ENCODE results near the gene ZSWIM1. TPM values are rescaled to one million over a fixed set of nuclear protein-coding genes. Genes with fewer than 3 reads are reported as not detected.

The ZSWIM1 gene
- total and polyA plus RNA-seq, 2 donors (not counting 3 experiments of a cell fraction or from before 2014, with no cell fraction given) = 8.5 to 10.0 TPM

- Histone ChIP-seq H3K27me3 (ENCODE audit: control insufficient read depth in 2 of 2, insufficient read depth in 2 of 2, low read length in 2 of 2) (no peaks in the 10 kb centered on the region), H3K27ac (ENCODE audit: insufficient read depth, low read depth, low read length) (peak overlapping the region; percentile 16), H3K36me3 (ENCODE audit: control insufficient read depth in 2 of 2, extremely low read depth in 1 of 2, insufficient read depth in 2 of 2, low read length in 2 of 2) (no peaks in the 10 kb centered on the region), H4K20me1 (replicated peaks; ENCODE audit: control insufficient read depth, extremely low read depth, insufficient read depth, low read length) (no peaks in the 10 kb centered on the region), H3K4me1 (ENCODE audit: control insufficient read depth, extremely low read depth, insufficient read depth, low read length) (peaks cover 25% of the 10 kb centered on the region), H3K9me3 (replicated peaks; ENCODE audit: control insufficient read depth, insufficient read depth, low read length) (no peaks in the 10 kb centered on the region), H3K79me2 (ENCODE audit: control insufficient read depth, insufficient read depth, low read length) (no peaks in the 10 kb centered on the region), H2AFZ (ENCODE audit: low read depth, low read length) (peak overlapping the region; percentile 28), H3K4me2 (ENCODE audit: insufficient read depth, low read length) (no peak overlapping the region), H3K9me1 (replicated peaks; ENCODE audit: control insufficient read depth, extremely low read depth, insufficient read depth, low read length) (no peaks in the 10 kb centered on the region), H3K9ac (replicated peaks; ENCODE audit: extremely low read depth, insufficient read depth, low read length) (no peak overlapping the region), H3K4me3 (replicated peaks in 1 of 3; ENCODE audit: insufficient read depth in 1 of 3, low read depth in 1 of 3, low read length in 3 of 3) (no peak overlapping the region)
- CTCF ChIA-PET = interaction anchor here (0.8 to 2.8 kb wide), 9 partner anchors 8 to 96 kb away, joined by 3 to 19 read pairs (median 4); partner anchors contain the start of genes PCIF1 and ZSWIM1
- DNase-seq (ENCODE audit: low read depth, low spot score) = peak; percentile 94
- no TSS peak for BruUV-seq (replicated peaks)
- POLR2A ChIA-PET = interaction anchor here (0.6 to 2.5 kb wide), 3 partner anchors 15 to 1191 kb away, joined by 3 to 20 read pairs (median 8); partner anchors contain the start of gene PCIF1
- TF ChIP-seq EZH2 (IDR thresholded peaks at IDR 0.05; ENCODE audit: borderline replicate concordance, low read depth, low read length, severe bottlenecking) (no peak), POLR2AphosphoS5 (IDR thresholded peaks at IDR 0.05; ENCODE audit: insufficient read depth, low read depth, low read length) (peak; percentile 61)
- peak; percentile 84 for FAIRE-seq
- dilution Hi-C loops (cut with MboI; ENCODE audit: extremely low pct_ligation_motif_present, low sequenced_read_pairs) = no loop called here
- intact Hi-C loops (cut with micrococcal nuclease) = loop anchor here (1.0 to 10.0 kb wide), 2 partner anchors 8 to 575 kb away; partner anchors contain the start of gene SDC4
Observed at GRCh38 chr20:45919542-45920399, 38.7 kb downstream of the ZSWIM1 start.

GRCh38 chr20:45920462-45921336 lies 39.7 kb downstream of the ZSWIM1 start:
- no peak overlapping the region for H3K9ac ChIP-seq (replicated peaks; ENCODE audit: extremely low read depth, insufficient read depth, low read length)
- no peaks in the 10 kb centered on the region for H3K79me2 ChIP-seq (ENCODE audit: control insufficient read depth, insufficient read depth, low read length)
- H3K4me2 ChIP-seq (ENCODE audit: insufficient read depth, low read length) = no peak overlapping the region
- H2AFZ ChIP-seq (ENCODE audit: low read depth, low read length) = peak overlapping the region; percentile 28
- H4K20me1 ChIP-seq (replicated peaks; ENCODE audit: control insufficient read depth, extremely low read depth, insufficient read depth, low read length) = no peaks in the 10 kb centered on the region
- intact Hi-C loops (cut with micrococcal nuclease) (no loop called here), dilution Hi-C loops (cut with MboI; ENCODE audit: extremely low pct_ligation_motif_present, low sequenced_read_pairs) (no loop called here)
- TF ChIP-seq POLR2AphosphoS5 (IDR thresholded peaks at IDR 0.05; ENCODE audit: insufficient read depth, low read depth, low read length) (no peak), POLR2A (IDR thresholded peaks at IDR 0.05; ENCODE audit: low read depth, low read length) (no peak), EZH2 (IDR thresholded peaks at IDR 0.05; ENCODE audit: borderline replicate concordance, low read depth, low read length, severe bottlenecking) (no peak), MAX (IDR thresholded peaks at IDR 0.05; ENCODE audit: insufficient read depth, insufficient read length) (no peak), JUN (IDR thresholded peaks at IDR 0.05; ENCODE audit: borderline replicate concordance, insufficient read depth, insufficient read length, low read depth) (no peak), FOS (IDR thresholded peaks at IDR 0.05; ENCODE audit: borderline replicate concordance, insufficient read depth, low read length) (no peak), CTCF (IDR thresholded peaks at IDR 0.05; ENCODE audit: extremely low read depth in 1 of 2, insufficient read depth in 1 of 2, low read depth in 1 of 2, low read length in 2 of 2) (no peak), GATA2 (IDR thresholded peaks at IDR 0.05; ENCODE audit: insufficient read depth, insufficient read length, low read depth, low read length) (no peak), MYC (IDR thresholded peaks at IDR 0.05; ENCODE audit: low read depth, low read length) (no peak)
- H3K36me3 ChIP-seq (ENCODE audit: control insufficient read depth in 2 of 2, extremely low read depth in 1 of 2, insufficient read depth in 2 of 2, low read length in 2 of 2) = no peaks in the 10 kb centered on the region
- no peaks in the 10 kb centered on the region for H3K9me3 ChIP-seq (replicated peaks; ENCODE audit: control insufficient read depth, insufficient read depth, low read length)
- no peak for FAIRE-seq
- no TSS peak for BruUV-seq (replicated peaks)
- no peaks in the 10 kb centered on the region for H3K27me3 ChIP-seq (ENCODE audit: control insufficient read depth in 2 of 2, insufficient read depth in 2 of 2, low read length in 2 of 2)
- ChIA-PET POLR2A (interaction anchor here (0.6 to 2.5 kb wide), 2 partner anchors 14 to 1192 kb away, joined by 8 to 20 read pairs; partner anchors contain the start of gene PCIF1), CTCF (interaction anchor here (0.8 to 2.8 kb wide), 7 partner anchors 10 to 97 kb away, joined by 3 to 19 read pairs (median 3); partner anchors contain the start of genes PCIF1 and ZSWIM1)
- H3K4me3 ChIP-seq (replicated peaks in 1 of 3; ENCODE audit: insufficient read depth in 1 of 3, low read depth in 1 of 3, low read length in 3 of 3) = no peak overlapping the region
- DNase-seq (ENCODE audit: low read depth, low spot score) = no peak
- peaks cover 25% of the 10 kb centered on the region for H3K4me1 ChIP-seq (ENCODE audit: control insufficient read depth, extremely low read depth, insufficient read depth, low read length)
- peak overlapping the region; percentile 16 for H3K27ac ChIP-seq (ENCODE audit: insufficient read depth, low read depth, low read length)
- no peaks in the 10 kb centered on the region for H3K9me1 ChIP-seq (replicated peaks; ENCODE audit: control insufficient read depth, extremely low read depth, insufficient read depth, low read length)

All from endothelial cell of umbilical vein (primary cell).